ENCODE data around the gene TAS2R50. TPM values are rescaled to one million over a fixed set of nuclear protein-coding genes. Genes with fewer than 3 reads are reported as not detected.

The TAS2R50 gene
- total RNA-seq, 1 experiment from 2014 or later = 0.59 TPM

GRCh38 chr12:10965476-10965875 lies 21.2 kb downstream of the TAS2R50 start:
- Mint-ChIP-seq H3K9me3 (peaks cover 9% of the 10 kb centered on the region), H3K27ac (no peak overlapping the region), H3K4me1 (no peaks in the 10 kb centered on the region), H3K27me3 (ENCODE audit: low read depth) (no peaks in the 10 kb centered on the region), H3K4me3 (no peak overlapping the region), H3K36me3 (peaks cover 4% of the 10 kb centered on the region; the same call in 1 of the 2 replicates)
- ATAC-seq (no peak), DNase-seq (ENCODE audit: low spot score) (no peak)
- ChIA-PET POLR2A (no interaction called here), CTCF (no interaction called here)
- TF ChIP-seq TP53 (CRISPR knock-in tag; IDR thresholded peaks at IDR 0.05) = no peak
- TF ChIP-seq USF1 (CRISPR knock-in tag; IDR thresholded peaks at IDR 0.05) = no peak
- no peak for TF ChIP-seq JAZF1 (CRISPR knock-in tag; IDR thresholded peaks at IDR 0.05)
- TF ChIP-seq ZNF317 (CRISPR knock-in tag; IDR thresholded peaks at IDR 0.05; ENCODE audit: borderline replicate concordance, low read depth) = no peak
- no peak for TF ChIP-seq ATF2 (CRISPR knock-in tag; IDR thresholded peaks at IDR 0.05; ENCODE audit: borderline replicate concordance, low read depth)

- POLR2A ChIA-PET = no interaction called here
Measured at GRCh38 chr12:10960211-10960610, 26.5 kb downstream of the TAS2R50 start.

GRCh38 chr12:10959804-10960203 lies 26.9 kb downstream of the TAS2R50 start:
- H3K36me3 Mint-ChIP-seq = peaks cover 8% of the 10 kb centered on the region; the same call in 1 of the 2 replicates
- H3K9me3 Mint-ChIP-seq = peaks cover 14% of the 10 kb centered on the region
- no peaks in the 10 kb centered on the region for H3K4me1 Mint-ChIP-seq
- ChIA-PET CTCF (interaction anchor here (1.9 kb wide), 1 partner anchor 188 kb away, joined by 4 read pairs; no protein-coding TSS in a partner anchor), POLR2A (no interaction called here)
- no peak for DNase-seq (ENCODE audit: low spot score)
- H3K4me3 Mint-ChIP-seq = no peak overlapping the region
- no peak overlapping the region for H3K27ac Mint-ChIP-seq
- ATAC-seq = no peak
- no peaks in the 10 kb centered on the region for H3K27me3 Mint-ChIP-seq (ENCODE audit: low read depth)
- TF ChIP-seq FOXP1 (CRISPR knock-in tag; IDR thresholded peaks at IDR 0.05; ENCODE audit: borderline replicate concordance) (no peak), RELA (CRISPR knock-in tag; IDR thresholded peaks at IDR 0.05; ENCODE audit: borderline replicate concordance) (no peak), E2F4 (CRISPR knock-in tag; IDR thresholded peaks at IDR 0.05; ENCODE audit: borderline replicate concordance, low read depth) (no peak), ZNF232 (CRISPR knock-in tag; IDR thresholded peaks at IDR 0.05) (no peak), SMAD4 (CRISPR knock-in tag; IDR thresholded peaks at IDR 0.05) (no peak), FOXP4 (CRISPR knock-in tag; IDR thresholded peaks at IDR 0.05) (no peak), PRRX2 (CRISPR knock-in tag; IDR thresholded peaks at IDR 0.05) (no peak), ATF3 (CRISPR knock-in tag; conservative IDR thresholded peaks at IDR 0.05) (no peak), MXD4 (CRISPR knock-in tag; IDR thresholded peaks at IDR 0.05; ENCODE audit: borderline replicate concordance) (no peak), NR3C1 (CRISPR knock-in tag; conservative IDR thresholded peaks at IDR 0.05; ENCODE audit: low read depth) (no peak), ZNF281 (CRISPR knock-in tag; IDR thresholded peaks at IDR 0.05) (no peak), EMX1 (CRISPR knock-in tag; IDR thresholded peaks at IDR 0.05) (no peak), GTF2I (CRISPR knock-in tag; conservative IDR thresholded peaks at IDR 0.05) (no peak)

More at GRCh38 chr12:10960211-10960610, 26.5 kb downstream of the TAS2R50 start:
- CTCF ChIA-PET = interaction anchor here (1.9 kb wide), 1 partner anchor 189 kb away, joined by 4 read pairs; no protein-coding TSS in a partner anchor
- H3K27me3 Mint-ChIP-seq (ENCODE audit: low read depth) = no peaks in the 10 kb centered on the region
- H3K4me3 Mint-ChIP-seq = no peak overlapping the region
- no peak for TF ChIP-seq GTF2I (CRISPR knock-in tag; conservative IDR thresholded peaks at IDR 0.05)
- TF ChIP-seq ZNF416 (CRISPR knock-in tag; IDR thresholded peaks at IDR 0.05) = no peak
- TF ChIP-seq EMX1 (CRISPR knock-in tag; IDR thresholded peaks at IDR 0.05) = no peak
- TF ChIP-seq MYBL2 (CRISPR knock-in tag; IDR thresholded peaks at IDR 0.05) = no peak
- no peak for TF ChIP-seq NFATC4 (CRISPR knock-in tag; IDR thresholded peaks at IDR 0.05)
- TF ChIP-seq PREB (CRISPR knock-in tag; IDR thresholded peaks at IDR 0.05; ENCODE audit: borderline replicate concordance) = no peak
- TF ChIP-seq NFYB (CRISPR knock-in tag; conservative IDR thresholded peaks at IDR 0.05; ENCODE audit: low read depth) = no peak
- no peak for TF ChIP-seq ZNF423 (CRISPR knock-in tag; IDR thresholded peaks at IDR 0.05)
- peaks cover 10% of the 10 kb centered on the region for H3K9me3 Mint-ChIP-seq
- DNase-seq (ENCODE audit: low spot score) = no peak
- peaks cover 6% of the 10 kb centered on the region; the same call in 1 of the 2 replicates for H3K36me3 Mint-ChIP-seq
- H3K4me1 Mint-ChIP-seq = no peaks in the 10 kb centered on the region
- ATAC-seq = no peak
- no peak overlapping the region for H3K27ac Mint-ChIP-seq
